ENCODE data around the gene TBC1D22A.

The TBC1D22A gene

DNA sequence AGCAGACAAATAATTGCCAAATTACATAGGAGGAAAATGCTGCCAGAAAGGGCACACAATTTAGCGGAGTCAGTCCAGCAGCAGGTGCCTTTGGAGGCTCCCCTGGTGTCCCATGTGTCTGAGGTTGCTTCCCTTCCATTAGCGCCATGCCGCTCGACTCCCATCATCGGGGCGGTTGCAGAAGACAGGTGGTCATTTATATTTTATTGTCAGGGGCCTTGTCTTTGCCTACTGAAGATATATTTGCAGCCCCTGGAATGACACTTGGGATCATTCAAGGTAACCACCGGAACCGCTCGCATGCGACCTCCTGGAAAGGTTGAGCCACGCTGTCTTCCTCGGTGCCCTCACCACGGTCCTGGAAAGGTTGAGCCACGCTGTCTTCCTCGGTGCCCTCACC lies 298.3 kb downstream of the TBC1D22A start:
- no peak for TF ChIP-seq CTCF (IDR thresholded peaks at IDR 0.05; ENCODE audit: low read depth, low read length)
- no peak overlapping the region for H3K4me3 ChIP-seq (ENCODE audit: low read depth, low read length)

DNA sequence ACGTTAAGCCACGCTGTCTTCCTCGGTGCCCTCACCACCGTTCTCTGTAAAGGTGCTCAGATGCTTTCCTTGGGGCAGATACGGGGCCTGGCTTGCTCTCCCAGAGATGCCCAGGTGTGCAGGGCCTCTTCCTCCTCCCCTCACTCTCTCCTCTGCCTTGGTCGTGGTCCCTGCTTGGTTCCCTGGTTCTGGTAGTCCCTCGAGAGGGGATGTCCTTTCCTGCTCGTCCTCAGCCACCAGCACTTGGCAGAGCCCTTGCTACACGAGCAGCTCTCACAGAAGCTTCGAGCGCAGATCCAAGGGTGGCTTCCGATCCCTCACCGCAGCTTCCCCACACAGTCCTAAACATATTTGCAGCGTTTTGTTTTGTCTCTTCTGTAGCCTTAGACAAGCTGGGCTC lies 298.8 kb downstream of the TBC1D22A start:
- no peak overlapping the region for H3K4me3 ChIP-seq (ENCODE audit: low read depth, low read length)
- TF ChIP-seq CTCF (IDR thresholded peaks at IDR 0.05; ENCODE audit: low read depth, low read length): no peak

DNA sequence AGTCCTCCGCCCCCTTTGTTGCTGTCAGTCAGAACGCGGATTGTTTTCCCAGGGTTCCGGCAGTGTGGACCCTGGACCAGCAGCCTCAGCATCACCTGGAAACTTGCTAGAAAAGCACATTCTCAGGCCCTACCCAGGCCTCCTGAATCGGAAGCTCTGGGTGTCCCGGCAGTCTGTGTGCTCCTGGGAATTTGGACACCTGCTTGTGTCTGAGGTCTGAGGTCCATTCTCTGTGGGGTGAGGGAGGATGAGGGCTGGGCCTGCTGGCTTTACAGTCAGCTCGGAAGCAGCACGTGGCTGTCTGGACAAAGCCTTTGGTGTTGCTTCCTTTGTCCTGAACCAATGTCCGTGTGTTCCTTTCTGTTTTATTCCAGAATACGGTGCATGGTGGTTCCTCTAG lies 299.7 kb downstream of the TBC1D22A start:
- no peak for TF ChIP-seq CTCF (IDR thresholded peaks at IDR 0.05; ENCODE audit: low read depth, low read length)
- H3K4me3 ChIP-seq (ENCODE audit: low read depth, low read length): no peak overlapping the region

GRCh38 chr22:47063071-47063509 lies 300.6 kb downstream of the TBC1D22A start:
- no peak for TF ChIP-seq CTCF (IDR thresholded peaks at IDR 0.05; ENCODE audit: low read depth, low read length)
- H3K4me3 ChIP-seq (ENCODE audit: low read depth, low read length): no peak overlapping the region

DNA sequence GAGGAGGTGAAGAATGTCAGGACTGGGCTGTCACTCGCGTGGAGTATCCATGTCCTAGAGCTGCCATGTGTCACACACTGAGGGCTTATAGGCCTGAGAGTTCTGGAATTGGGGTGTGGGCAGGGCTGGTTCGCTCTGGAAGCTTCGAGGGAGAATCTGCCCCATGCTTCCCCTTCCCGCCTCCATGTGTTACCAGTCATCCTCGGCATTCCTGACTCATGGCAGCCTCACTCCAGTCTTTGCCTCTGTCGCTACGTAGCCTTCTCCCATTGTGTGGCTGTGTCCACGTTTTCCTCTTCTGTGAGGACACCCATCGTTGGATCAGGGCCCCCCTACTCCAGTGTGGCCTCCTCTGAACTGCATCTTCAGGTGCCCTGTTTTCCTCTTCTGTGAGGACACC lies 301.2 kb downstream of the TBC1D22A start:
- TF ChIP-seq CTCF (IDR thresholded peaks at IDR 0.05; ENCODE audit: low read depth, low read length): no peak
- no peak overlapping the region for H3K4me3 ChIP-seq (ENCODE audit: low read depth, low read length)

DNA sequence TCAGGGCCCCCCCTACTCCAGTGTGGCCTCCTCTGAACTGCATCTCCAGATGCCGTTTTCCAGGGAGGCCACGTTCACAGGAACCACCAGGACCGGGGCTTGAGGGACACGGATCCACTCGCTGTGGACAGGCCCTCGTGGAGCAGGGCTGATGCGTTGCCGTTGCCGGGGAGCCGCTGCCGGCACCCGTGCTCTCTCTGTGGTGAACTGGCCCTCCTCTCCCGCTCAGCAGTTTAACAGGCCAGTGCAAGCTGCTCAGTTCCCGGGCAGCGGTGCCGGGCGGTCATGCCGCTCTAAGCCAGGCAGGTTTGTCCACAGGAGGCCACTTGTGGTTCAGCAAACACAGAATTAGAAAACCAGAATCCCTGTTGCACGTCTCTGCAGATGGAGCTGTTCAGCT lies 301.6 kb downstream of the TBC1D22A start:
- no peak overlapping the region for H3K4me3 ChIP-seq (ENCODE audit: low read depth, low read length)
- TF ChIP-seq CTCF (IDR thresholded peaks at IDR 0.05; ENCODE audit: low read depth, low read length): no peak

DNA sequence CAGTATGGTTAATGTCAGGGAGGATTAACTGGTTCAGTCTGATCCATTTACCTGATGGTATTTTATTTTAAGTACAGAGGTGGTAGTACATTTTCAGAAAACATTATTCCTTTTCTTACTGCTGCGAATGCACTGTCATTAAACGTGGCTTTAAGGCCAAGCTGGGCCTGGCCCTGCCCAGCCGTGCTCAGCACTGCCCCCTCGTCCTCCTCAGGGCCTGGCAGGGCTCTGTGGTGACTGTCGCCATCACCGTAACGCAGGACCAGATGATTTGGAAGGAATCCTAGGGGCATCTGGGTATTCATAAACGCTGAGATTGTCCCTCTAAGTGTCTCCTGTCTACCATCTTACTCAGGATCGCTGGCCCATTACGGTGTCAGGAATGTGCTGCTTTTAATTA lies 302.0 kb downstream of the TBC1D22A start:
- H3K4me3 ChIP-seq (ENCODE audit: low read depth, low read length): no peak overlapping the region
- TF ChIP-seq CTCF (IDR thresholded peaks at IDR 0.05; ENCODE audit: low read depth, low read length): no peak

Measured in WI38 (cell line).